Esophagus squamous epithelium (tissue), 5 donors: ENCODE measurements around the gene MX2. TPM values are rescaled to one million over a fixed set of nuclear protein-coding genes. Genes with fewer than 3 reads are reported as not detected.

ENCODE experiments used
- DNase-seq: peaks from one replicate; lab custom pipeline; 2025; lab: John Stamatoyannopoulos, UW
- H3K27ac ChIP-seq, 4 donors: fragments of 200-600 bp; sonication (generic); one replicate each; pipeline ENCODE4 v1.5.1; 2016 to 2019; ENCODE audit warnings: mild to moderate bottlenecking in 1 of 4
- H3K27me3 ChIP-seq, 4 donors: fragments of 200-600 bp; sonication (generic); 1 replicate in 3 of 4; 2 replicates in 1 of 4; pipeline versions ENCODE4 v1.5.1 to v1.6.0; 2017 to 2021; ENCODE audit warnings: antibody characterized with exemption in 1 of 4
- H3K36me3 ChIP-seq, 3 donors: fragments of 200-600 bp; sonication (generic); one replicate each; pipeline ENCODE4 v1.5.1; 2016 to 2019
- H3K4me1 ChIP-seq, 3 donors: fragments of 200-600 bp; sonication (generic); one replicate each; pipeline ENCODE4 v1.5.1; 2017 to 2019
- H3K4me3 ChIP-seq, 4 donors: fragments of 200-600 bp; sonication (generic); 1 replicate in 3 of 4; 2 replicates in 1 of 4; pipeline ENCODE4 v1.5.1; 2016 to 2019; ENCODE audit warnings: mild to moderate bottlenecking in 2 of 4, moderate library complexity in 1 of 4
- H3K9me3 ChIP-seq, 3 donors: fragments of 200-600 bp; sonication (generic); one replicate each; pipeline ENCODE4 v1.5.1; 2016 to 2019
- CTCF ChIP-seq, 6 experiments: fragments of 450-650 bp in 4 of 6; fragments of 200-600 bp in 2 of 6; sonication (generic) in 2 of 6; IDR thresholded peaks; one replicate each; pipeline ENCODE4 v1.5.1; 2016 to 2019; ENCODE audit warnings: antibody characterized with exemption in 6 of 6, mild to moderate bottlenecking in 4 of 6, moderate library complexity in 4 of 6
- POLR2A ChIP-seq, 4 donors: fragments of 450-650 bp; IDR thresholded peaks; one replicate each; pipeline ENCODE4 v1.6.1; 2017; ENCODE audit warnings: antibody characterized with exemption in 4 of 4, mild to moderate bottlenecking in 4 of 4, moderate library complexity in 3 of 4
- WGBS, 2 donors: methylation state at CpG; one replicate each; pipeline ENCODE4 v1.1.5; 2018; 5-methylcytosine and 5-hydroxymethylcytosine counted together
- intact Hi-C: fragments of 100-400 bp; cut with DNase I; formaldehyde crosslinking; loops from one replicate; pipeline ENCODE4 v1.15.0; 2022
- total RNA-seq, 4 donors: library from RNA; depleted of rRNA; stranded (reverse); fragments of >200 nt; gene quantifications; one replicate each; pipeline ENCODE4 v1.1.0, GENCODE V29; 2016
- donor health status: DM: yes; HTN: yes; CAD: no.

The MX2 gene
- total RNA-seq, 4 donors from 2014 or later = 4.3 to 23.5 (median 8.5) TPM

- DNase-seq = no peak
- Histone ChIP-seq H3K4me3 (no peak overlapping the region), H3K27me3 (no peaks in the 10 kb centered on the region), H3K9me3 (no peaks in the 10 kb centered on the region), H3K4me1 (peaks cover 0 to 44% (median 3%) of the 10 kb centered on the region in 3 donors), H3K36me3 (peaks cover 0 to 72% (median 0%) of the 10 kb centered on the region in 3 donors), H3K27ac (peak overlapping the region in 1 of 4 donors; percentile 79)
- intact Hi-C loops = no loop called here
- 83 to 100% methylated on average over 1 of the region's 8 CpGs for WGBS, 2 donors
- no peak for TF ChIP-seq POLR2A (IDR thresholded peaks at IDR 0.05)
- TF ChIP-seq CTCF (IDR thresholded peaks at IDR 0.05) = no peak
Measured at GRCh38 chr21:41378849-41379248, 17.0 kb downstream of the MX2 start.

- H3K4me1 ChIP-seq = peaks cover 0 to 44% (median 3%) of the 10 kb centered on the region in 3 donors
- no peak for DNase-seq
- no peak overlapping the region for H3K4me3 ChIP-seq
- no peak overlapping the region for H3K27ac ChIP-seq
- peaks cover 0 to 83% (median 0%) of the 10 kb centered on the region in 3 donors for H3K36me3 ChIP-seq
- intact Hi-C loops = no loop called here
- TF ChIP-seq CTCF (IDR thresholded peaks at IDR 0.05) (no peak), POLR2A (IDR thresholded peaks at IDR 0.05) (no peak)
- no peaks in the 10 kb centered on the region for H3K27me3 ChIP-seq
- WGBS, 2 donors = 88 to 90% methylated on average over 10 to 11 of the region's 12 CpGs
- H3K9me3 ChIP-seq = no peaks in the 10 kb centered on the region
Measured at GRCh38 chr21:41379901-41380300, 18.1 kb downstream of the MX2 start.

- no peak for DNase-seq
- no peak overlapping the region for H3K27ac ChIP-seq
- H3K36me3 ChIP-seq = peaks cover 0 to 95% (median 0%) of the 10 kb centered on the region in 3 donors
- TF ChIP-seq CTCF (IDR thresholded peaks at IDR 0.05) (no peak), POLR2A (IDR thresholded peaks at IDR 0.05) (no peak)
- no peaks in the 10 kb centered on the region for H3K27me3 ChIP-seq
- peaks cover 0 to 25% (median 0%) of the 10 kb centered on the region in 3 donors for H3K4me1 ChIP-seq
- H3K4me3 ChIP-seq = no peak overlapping the region
- no peaks in the 10 kb centered on the region for H3K9me3 ChIP-seq
- intact Hi-C loops = no loop called here
Measured at GRCh38 chr21:41381731-41382130, 19.9 kb downstream of the MX2 start.

GRCh38 chr21:41387042-41387819 is 25.4 kb downstream of the MX2 start:
- WGBS, 2 donors = 86 to 88% methylated on average over 14 of the region's 14 CpGs
- no peak overlapping the region for H3K27ac ChIP-seq
- no peaks in the 10 kb centered on the region for H3K27me3 ChIP-seq
- H3K4me3 ChIP-seq = no peak overlapping the region
- H3K9me3 ChIP-seq = no peaks in the 10 kb centered on the region
- intact Hi-C loops = no loop called here
- DNase-seq = no peak
- no peak for TF ChIP-seq POLR2A (IDR thresholded peaks at IDR 0.05)
- no peak for TF ChIP-seq CTCF (IDR thresholded peaks at IDR 0.05)
- no peaks in the 10 kb centered on the region for H3K4me1 ChIP-seq
- peaks cover 0 to 82% (median 0%) of the 10 kb centered on the region in 3 donors for H3K36me3 ChIP-seq

- H3K36me3 ChIP-seq = peaks cover 0 to 76% (median 0%) of the 10 kb centered on the region in 3 donors
- TF ChIP-seq POLR2A (IDR thresholded peaks at IDR 0.05) (no peak), CTCF (IDR thresholded peaks at IDR 0.05) (no peak)
- intact Hi-C loops = no loop called here
- H3K27ac ChIP-seq = no peak overlapping the region
- H3K9me3 ChIP-seq = no peaks in the 10 kb centered on the region
- H3K4me1 ChIP-seq = no peaks in the 10 kb centered on the region
- no peaks in the 10 kb centered on the region for H3K27me3 ChIP-seq
- WGBS, 2 donors = 70 to 90% methylated on average over 8 of the region's 8 CpGs
- no peak overlapping the region for H3K4me3 ChIP-seq
- no peak for DNase-seq
Measured at GRCh38 chr21:41387824-41388223, 26.0 kb downstream of the MX2 start.
